GM04503 (cell line): ENCODE measurements around the gene SMIM5.

Experiments used
- DNase-seq: peaks from one replicate; pipeline ENCODE4 v3.0.0-alpha.2; 2012; ENCODE audit warnings: low read depth

SMIM5 gene

DNA sequence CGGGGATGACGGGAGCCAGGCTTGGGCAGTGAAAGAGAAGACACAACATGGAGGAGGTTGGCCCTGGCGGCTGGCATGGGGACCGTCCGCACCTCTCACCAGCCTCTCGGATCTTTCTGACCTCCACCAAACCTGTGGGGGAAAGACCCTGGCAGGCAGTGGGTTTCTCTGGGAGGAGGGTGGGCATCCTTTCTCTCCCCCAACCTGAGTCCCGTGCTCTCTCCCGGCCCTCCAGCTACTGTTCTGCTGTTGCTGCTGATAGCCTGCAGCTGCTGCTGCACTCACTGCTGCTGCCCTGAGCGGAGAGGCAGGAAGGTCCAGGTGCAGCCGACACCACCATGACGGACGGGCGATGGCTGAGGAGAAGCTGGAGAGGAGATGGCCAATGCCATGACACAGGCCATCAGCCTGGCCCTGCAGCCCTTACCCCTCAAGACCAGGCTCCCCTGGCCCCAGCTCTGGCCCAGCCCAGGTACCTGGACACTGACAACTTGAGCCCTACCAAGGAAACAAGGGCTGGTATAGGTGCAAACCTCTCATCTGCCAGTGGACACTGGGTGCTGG, 7.4 kb downstream of the SMIM5 start:
- no peak for DNase-seq

DNA sequence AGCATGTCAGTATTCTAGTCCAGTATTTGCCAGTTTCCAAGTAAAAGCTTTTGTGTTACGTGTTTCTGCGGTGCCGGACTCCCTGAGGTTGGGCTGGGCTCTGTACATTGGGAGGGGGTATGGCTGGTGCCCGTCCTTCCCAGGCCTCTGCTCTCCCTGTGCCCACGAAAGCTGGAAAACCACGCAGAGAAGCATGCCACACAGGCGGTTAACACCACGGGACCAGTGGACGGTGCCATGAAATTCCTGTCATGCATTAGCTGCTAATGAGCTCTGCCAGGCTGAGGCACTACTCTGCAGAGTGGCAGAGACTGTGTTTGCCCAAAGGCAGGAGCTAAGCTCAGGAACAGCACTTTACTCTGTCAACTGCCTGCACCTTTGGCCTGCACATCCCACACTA, 8.1 kb downstream of the SMIM5 start:
- DNase-seq: no peak

DNA sequence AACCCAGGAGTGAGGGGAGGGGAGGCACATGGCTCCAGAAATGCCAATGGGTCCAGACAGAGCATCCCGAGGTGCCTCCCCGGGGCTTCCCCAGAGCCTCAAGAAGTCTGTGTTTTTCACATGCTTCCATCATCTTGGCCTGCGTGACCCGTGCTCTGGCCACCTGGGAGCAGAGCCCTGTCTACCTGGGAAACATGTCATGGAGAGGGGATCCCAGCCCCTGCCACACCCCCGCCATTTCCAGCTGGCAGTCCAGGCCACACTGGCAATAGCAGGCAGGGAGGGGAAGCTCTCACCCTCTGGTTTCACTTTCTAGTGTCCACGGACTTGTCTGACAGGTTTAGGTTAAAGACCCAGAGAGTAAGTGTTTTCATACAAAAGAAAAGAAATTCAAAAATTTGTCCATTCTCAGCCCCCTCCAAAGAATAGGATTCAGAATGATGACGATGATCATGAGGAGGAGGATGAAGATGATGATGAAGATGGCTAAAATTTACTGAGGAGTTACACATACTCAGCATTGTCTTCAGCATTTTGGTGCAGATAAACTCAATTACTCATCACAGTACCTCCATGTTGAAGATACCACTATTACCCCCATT, 9.0 kb downstream of the SMIM5 start:
- no peak for DNase-seq

- no peak for DNase-seq
Observed at GRCh38 chr17:75642784-75643642, 9.8 kb downstream of the SMIM5 start.

GRCh38 chr17:75643643-75644017, 10.4 kb downstream of the SMIM5 start:
- no peak for DNase-seq

DNA sequence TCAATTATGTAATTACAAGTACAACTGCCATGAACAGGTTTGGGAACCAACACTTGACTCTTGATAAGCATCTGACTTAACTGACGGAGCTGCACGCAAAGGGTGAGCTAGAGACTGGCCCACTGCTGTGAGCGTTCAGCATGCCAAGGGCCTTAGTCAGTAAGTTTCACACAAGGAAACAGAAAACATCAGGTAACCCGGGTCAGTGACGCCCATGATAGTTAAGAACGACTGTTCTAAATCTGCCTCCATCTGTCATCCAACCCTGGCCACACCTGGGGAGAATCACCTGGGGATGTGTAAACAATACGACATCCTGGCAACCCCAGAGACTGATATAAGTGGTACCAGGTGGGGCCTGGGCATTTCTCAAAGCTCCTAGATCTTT, 12.3 kb downstream of the SMIM5 start:
- DNase-seq: no peak

- no peak for DNase-seq
Observed at GRCh38 chr17:75645889-75646637, 12.8 kb downstream of the SMIM5 start.

DNA sequence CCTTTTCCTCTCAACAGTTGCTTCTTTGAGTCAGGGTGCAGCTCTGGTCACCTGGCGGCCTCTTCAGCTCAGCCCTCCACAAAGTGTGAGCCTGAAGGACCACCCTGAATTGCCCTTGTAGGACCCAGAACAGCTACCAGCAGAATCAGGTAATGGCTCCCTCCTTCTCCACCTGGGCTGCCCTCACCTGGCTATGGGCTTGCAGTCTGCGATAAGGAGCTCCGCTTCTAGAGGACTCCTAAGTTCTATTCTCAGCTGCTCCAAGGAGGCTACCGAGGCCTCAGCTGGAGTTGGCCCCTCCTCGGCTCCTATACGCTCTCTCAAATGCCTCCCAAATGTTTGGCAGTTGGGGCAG, 13.4 kb downstream of the SMIM5 start:
- DNase-seq: no peak

DNA sequence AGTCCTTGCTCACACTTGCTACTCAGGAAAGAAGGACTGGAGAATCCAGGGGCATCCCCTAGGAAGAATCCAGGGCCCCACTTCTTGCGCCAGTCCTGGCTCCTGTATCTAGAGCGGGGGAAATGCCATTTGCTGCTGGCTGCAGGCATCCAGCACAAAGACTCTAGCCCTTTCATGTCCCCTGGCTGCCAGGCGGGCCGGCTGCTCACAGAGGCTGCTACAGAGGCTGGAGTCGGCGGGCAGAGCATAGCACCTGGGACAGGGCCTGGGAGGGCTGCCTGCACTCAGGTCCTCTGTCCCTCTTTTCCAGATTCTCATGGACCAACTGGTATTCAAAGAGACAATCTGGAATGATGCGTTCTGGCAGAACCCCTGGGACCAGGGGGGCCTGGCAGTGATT, 13.8 kb downstream of the SMIM5 start:
- no peak for DNase-seq

DNA sequence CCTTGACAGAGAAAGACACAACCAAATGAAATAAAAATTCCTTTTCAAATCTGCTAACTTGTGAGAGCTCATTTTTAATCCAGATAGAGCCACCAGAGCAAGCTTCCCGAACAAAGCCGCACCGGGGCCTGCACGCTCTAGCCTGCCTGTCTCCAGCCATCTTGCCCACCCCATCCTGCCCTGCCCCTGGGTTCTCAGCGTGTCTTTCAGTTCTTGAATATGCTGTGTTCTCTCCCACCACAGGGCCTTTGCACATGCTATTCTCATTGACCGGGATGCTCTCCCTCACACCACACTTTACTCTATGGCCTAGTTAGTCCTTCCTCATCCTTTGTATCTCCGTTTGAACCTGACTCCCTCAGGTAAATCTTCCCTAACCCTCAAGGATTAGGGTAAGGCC, 14.7 kb downstream of the SMIM5 start:
- no peak for DNase-seq

- no peak for DNase-seq
Observed at GRCh38 chr17:75649687-75650086, 16.5 kb downstream of the SMIM5 start.

- no peak for DNase-seq
Observed at GRCh38 chr17:75650874-75651273, 17.6 kb downstream of the SMIM5 start.

GRCh38 chr17:75652341-75652740, 19.1 kb downstream of the SMIM5 start:
- DNase-seq: no peak

- DNase-seq: no peak
Observed at GRCh38 chr17:75652934-75653549, 19.8 kb downstream of the SMIM5 start.

DNA sequence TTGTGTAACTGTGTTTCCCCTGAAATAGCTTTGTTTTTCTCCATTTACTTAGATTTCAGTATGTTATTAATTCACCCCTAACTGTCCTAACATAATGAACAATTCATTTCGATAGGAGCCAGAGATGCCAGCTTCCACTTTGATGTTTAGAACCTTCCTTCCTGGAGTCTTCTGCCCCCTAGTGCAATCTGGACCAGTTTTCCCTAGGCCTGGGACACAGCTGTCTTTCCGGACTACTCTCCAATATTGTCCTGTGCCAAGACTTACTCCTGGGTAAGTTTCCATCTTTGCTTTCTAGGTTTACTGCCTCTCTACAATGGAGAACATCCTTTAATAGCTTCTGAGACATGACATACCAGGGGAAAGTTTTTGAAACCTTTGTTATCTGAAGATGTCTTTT, 20.9 kb downstream of the SMIM5 start:
- no peak for DNase-seq

GRCh38 chr17:75658237-75658636, 25.0 kb downstream of the SMIM5 start:
- no peak for DNase-seq

GRCh38 chr17:75661531-75661930, 28.3 kb downstream of the SMIM5 start:
- no peak for DNase-seq

- no peak for DNase-seq
Observed at GRCh38 chr17:75662511-75662910, 29.3 kb downstream of the SMIM5 start.

DNA sequence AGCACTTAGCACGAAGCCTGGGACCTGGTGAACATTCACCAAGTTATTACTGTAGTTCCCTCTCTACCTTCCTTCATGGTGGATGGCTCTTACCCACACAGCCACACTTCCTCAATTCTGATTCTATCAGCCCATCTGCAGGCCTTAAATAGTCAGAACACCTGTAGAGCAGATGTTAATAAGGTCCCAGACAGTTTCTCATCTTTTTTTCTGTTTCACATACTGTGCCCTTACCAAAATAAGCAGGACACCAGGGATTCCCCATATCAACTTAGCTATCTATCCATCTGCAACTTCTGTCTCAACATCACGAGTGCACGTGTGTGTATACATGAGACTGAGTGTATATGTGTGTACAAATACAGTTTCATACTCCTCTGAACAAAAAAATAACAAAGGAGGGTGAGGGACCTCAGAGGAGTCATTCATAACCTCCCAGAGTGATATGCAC, 30.9 kb downstream of the SMIM5 start:
- no peak for DNase-seq

DNA sequence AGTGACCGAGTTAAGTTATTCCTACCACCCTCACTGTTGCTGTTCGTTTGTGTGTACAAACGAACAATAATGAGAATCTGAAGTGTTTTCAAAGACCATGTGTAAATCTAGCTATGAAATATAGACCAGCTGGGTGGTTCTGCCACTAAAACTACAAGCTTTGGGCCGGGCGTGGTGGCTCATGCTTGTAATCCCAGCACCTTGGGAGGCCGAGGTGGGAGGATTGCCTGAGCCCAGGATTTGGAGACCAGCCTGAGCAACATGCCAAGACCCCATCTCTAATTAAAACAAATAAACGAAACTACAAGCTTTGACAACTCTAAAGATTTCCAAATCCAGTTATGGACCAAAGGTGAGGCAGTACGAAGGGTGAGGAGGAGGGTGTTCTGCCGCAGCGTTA, 32.7 kb downstream of the SMIM5 start:
- no peak for DNase-seq

DNA sequence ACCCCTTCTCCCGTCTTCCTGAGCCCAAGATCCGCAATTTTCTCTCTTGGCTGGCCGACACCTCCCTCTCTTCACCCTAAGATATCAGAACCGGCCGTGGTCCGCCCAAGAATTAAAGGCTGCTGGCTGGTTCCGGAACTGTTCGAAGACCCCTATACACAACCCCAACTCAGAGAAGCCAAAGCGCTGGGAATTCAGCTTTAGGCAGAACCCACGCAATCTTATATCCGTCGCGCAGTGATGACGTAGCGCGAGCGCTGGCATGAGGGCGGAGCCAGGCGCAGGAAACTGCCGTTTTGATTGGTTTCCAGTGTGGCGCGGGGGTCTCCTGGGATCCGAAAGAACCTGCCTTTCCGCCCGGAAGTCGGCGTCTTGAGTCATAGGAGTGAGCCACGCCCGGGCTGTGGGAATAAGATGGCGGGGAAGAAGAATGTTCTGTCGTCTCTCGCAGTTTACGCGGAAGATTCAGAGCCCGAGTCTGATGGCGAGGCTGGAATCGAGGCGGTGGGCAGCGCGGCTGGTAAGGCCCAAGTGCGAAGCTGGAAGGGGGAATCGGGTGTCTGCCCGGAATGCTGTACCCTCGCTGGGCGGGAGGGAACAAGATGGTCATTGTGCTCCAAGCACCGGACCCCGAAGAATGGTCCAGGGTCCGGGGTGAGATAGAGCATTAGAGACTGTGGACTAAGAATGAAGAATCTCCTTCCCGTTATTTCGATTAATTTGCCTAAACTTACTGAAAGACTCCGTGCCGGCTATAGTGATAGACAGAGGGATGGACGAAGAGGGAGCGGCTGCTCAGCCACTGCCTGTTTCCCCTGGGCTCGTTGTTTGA, 33.9 kb downstream of the SMIM5 start, which contains the start of the genes RECQL5 and SAP30BP:
TSS of gene RECQL5 (minus strand) at position 196 of the 832 bp plus-strand sequence. CDS start 597 bp downstream, outside the sequence.
TSS of gene SAP30BP (plus strand) at position 380 of the 832 bp plus-strand sequence. CDS start at position 415, 35 bp downstream.
- peak; percentile 81 for DNase-seq
